GM19372 (cell line): Measurements from ENCODE around the gene ZBTB7C.

Experiments used
- ATAC-seq: cut with Tn5 transposase; IDR thresholded peaks from one replicate; pipeline ENCODE4 v1.9.1; 2021; ENCODE audit warnings: mild to moderate bottlenecking, low read depth, moderate library complexity; ENCODE audit not compliant: unreplicated experiment

The ZBTB7C gene

GRCh38 chr18:48077291-48077690, 331.9 kb downstream of the ZBTB7C start:
- ATAC-seq, result no peak

- no peak for ATAC-seq
Observed at GRCh38 chr18:48076461-48076860, 332.7 kb downstream of the ZBTB7C start.

DNA sequence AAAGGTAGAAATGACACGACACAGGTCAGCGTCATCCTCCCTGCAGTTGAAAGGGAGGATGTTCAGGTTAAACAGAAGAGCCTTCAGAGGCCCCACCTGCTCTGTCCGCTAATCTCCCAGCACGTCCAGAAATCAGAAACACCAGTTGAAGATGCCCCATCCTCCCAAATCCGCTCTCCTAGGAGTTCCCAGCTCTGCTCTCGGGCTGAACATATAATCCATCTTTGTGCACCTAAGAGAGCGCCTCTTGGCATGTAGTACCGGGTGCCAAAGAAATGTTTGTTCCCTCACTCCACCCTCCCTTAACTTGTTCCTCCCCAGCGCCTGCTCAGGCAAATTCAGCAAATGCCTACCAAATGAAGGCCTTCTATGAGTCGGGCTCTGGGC, 333.5 kb downstream of the ZBTB7C start:
- ATAC-seq, result no peak

DNA sequence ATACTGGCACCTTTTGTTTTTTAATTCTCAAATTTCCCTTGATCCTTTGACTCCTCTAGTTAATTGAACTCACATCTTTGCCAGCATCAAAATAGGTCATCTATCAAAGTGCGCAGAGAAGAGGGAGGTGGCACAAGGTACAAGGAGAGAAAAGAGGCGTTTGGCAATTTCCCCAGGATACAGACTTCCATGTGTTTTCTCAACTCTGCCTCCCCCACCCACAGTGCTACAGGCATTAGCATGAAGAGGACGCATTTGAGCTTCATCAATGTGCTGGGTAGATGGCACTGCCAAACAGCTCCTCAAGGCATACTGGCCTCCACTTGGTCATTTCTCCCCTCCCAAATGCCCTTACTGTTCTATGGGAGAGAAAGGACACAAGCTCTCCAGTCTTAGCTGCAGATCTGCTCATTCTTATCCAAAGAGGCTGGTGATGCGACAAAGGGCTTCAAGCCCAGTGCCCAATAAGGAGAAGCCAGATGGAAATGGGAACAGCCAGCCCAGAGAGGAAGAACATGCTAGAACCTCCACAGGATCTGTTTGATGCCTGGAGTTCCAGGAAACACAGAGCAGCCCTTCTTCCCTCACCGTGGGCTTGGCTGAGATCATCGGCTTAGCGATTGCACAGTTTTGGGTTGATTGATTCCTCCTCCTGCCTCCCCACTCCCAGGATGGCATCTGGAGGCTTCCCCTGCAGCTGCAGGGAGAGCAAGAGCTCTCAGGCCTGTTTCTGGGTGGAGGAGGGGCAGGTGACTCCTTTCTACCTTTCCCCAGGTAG, 334.1 kb downstream of the ZBTB7C start:
- no peak for ATAC-seq

- no peak for ATAC-seq
Observed at GRCh38 chr18:48073211-48073930, 335.8 kb downstream of the ZBTB7C start.

DNA sequence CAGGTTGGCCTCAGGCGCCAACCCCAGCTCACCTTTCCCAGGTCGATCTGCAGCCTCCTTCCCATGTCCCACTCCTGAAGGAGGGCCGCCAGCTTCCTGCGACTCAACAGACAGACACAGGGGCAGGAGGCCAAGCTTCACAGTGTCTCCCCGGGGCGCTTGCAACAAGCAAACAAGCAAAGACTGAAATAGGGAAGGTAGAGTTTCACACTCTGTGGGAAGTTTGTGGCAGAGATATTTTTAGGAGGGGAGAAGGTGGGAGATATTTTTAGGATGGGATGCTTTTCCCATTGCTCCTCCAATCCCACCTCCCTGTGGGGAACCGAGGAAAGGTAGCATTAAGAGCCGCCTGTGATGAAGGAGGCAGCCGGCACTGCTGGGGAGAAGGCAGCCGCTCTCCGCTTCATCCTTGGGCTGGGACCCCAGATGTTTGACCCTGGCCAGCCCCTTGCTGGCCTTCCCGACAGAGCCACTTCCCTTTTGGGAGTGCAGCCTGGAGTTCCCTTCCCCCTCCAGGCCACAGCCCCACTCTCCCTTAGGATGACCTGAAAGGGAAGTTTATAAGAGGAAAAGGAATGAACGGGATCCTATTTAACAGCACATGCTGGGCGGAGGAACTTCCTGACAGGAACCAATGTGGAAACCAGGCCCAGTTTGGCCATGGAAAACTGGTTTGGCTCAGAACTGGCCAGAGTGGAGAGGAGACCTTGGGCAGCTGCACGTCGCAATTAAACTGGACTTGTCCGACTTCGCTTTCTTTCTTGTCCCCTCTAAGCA, 336.6 kb downstream of the ZBTB7C start:
- ATAC-seq, result no peak

DNA sequence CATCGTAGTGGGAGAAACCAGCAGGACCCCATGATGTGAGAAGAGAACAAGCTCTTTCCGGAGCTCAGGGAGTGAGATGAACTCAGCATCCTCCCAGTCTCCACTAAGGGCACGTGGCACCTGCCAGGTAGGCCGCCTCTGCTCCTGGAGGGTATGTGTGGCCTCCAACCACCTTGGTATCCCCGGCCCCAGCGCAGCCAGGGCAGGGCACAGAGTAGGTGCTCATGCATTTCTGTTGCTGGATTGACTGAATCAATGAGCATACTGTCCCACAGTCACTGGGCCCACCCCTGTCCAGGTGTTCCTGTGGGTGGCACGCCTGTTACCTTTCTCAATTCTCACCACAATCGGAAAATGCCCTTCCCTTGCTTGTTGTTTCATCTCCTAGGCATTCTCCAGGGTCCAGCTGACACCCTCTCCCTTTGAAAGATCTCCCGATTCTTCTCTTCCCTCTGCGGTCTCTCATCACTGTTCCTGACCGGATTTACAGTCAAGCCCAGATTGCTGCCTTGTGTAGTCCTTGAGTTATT, 340.2 kb downstream of the ZBTB7C start:
- ATAC-seq, result no peak

GRCh38 chr18:48066225-48066652, 342.9 kb downstream of the ZBTB7C start:
- no peak for ATAC-seq

DNA sequence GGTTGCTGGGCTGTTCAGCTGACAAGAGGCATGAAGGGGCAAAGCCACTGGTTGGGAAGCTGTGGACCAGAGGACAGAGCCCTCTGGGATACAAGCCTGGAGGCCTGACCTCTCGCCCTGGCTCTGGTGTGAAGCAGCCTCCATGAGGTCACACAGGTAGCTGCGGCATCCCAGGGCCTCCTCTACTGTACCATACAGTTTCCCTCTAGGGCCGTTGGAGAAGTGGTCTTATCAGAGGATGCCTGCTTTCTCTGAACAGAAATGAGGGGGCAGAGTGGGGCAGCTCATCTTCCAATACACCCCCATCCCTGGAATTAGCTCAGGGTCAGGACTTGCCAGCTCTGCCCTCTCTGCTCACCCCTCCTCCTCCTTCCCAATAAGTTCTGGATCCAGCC, 343.6 kb downstream of the ZBTB7C start:
- no peak for ATAC-seq

DNA sequence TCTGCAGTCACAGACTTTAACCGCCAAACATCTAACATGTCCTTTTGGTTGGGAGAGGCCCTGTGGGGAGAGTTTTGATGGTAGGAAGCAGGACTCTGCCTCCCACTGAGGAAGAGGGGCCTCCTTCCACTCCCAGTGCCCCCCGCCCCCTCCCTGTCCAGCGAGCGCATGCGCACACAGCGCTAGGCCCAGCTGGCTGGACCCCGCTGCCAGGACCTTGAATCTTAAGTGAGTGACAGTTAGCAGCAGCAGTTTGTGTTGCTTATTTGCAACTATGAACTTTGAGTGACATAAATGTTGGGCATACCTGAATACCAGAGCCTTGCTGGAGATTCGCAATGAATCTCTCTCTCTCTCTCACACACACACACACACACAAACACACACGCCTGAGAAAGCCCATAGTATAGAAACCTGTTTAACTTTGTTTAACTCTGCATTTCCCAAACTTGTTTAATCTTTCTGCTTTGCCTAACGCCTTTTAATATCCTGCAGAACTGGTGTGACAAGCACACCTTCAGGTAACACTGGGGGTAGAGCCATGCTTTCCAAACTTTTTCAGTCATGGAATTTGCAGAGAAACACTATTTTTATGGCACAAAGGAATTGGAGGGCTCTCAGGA, 344.1 kb downstream of the ZBTB7C start:
- ATAC-seq, result no peak

DNA sequence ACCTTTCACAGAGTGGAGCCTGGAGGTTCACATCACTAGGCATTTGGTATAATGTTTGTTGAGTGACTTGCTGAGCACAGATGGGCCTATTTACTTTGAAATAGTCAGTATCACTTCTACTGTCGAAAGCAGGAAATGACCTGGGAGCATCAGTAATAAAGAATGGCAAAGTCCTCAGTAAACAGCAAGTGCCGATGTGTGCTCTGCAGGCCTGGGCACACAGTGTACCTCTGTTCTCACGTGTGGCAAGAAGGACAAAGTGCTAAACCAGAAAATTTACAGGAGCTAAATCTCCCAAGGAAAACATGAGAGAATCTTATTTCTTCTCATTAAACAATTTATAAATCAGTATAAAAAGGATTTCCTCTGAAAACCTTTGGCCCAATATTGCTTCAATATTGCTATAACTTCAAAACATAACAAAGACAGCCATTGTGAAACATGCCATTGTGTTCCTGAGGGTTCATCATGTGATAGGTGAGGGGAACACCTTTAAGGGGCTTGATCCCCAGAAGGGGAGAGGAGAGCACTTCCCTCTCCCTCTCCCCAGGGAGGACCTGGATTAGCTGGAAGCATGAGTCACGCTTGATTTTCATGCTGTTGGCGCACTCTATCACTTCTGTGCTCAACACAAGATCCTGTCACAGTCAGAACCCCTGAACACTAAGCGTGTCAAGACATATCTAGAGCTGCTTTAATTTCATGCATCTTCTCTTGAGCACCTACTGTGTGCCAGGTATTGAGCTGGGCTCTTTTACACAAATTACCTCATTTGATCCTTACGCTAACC, 347.2 kb downstream of the ZBTB7C start:
- no peak for ATAC-seq

DNA sequence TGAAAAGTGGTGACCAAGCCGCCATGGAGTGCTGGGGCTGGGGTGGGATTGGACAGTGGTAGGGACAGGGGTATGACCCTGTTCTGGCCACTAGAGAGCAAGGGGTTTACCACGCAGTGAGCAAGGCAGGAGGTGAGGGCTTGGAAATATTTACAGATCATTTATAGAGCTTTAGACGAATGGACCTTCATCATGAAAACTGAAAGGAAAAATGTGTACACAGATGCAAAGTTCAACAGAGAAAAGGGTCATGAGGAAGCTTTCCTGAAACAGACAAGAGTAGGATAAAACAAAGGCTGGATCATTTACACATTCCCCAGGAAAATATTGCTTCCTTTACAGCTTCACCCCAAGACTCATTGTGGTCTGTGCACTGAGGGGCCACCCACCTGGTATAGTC, 348.2 kb downstream of the ZBTB7C start:
- no peak for ATAC-seq

DNA sequence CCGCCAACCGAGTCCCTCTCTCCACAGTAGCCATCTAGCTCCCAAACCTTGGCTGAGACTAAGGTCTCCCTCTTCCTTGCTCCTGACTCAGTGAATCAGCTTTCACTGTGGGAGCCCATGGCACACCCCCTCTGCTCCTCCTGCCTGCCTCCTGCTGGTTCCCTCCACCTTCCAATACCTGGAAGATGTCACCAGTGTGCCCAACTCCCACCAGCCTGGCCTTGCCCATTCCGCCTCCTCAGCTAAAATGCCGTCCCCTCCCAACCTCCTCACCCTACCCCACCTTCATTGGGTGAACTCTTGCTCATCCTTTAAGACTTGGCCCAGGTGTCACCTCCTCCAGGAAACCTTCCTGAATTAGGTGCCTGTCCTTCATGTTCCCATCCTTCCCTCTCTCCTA, 348.8 kb downstream of the ZBTB7C start:
- no peak for ATAC-seq

GRCh38 chr18:48059455-48060010, 349.6 kb downstream of the ZBTB7C start:
- ATAC-seq, result no peak

- no peak for ATAC-seq
Observed at GRCh38 chr18:48058486-48058885, 350.7 kb downstream of the ZBTB7C start.

DNA sequence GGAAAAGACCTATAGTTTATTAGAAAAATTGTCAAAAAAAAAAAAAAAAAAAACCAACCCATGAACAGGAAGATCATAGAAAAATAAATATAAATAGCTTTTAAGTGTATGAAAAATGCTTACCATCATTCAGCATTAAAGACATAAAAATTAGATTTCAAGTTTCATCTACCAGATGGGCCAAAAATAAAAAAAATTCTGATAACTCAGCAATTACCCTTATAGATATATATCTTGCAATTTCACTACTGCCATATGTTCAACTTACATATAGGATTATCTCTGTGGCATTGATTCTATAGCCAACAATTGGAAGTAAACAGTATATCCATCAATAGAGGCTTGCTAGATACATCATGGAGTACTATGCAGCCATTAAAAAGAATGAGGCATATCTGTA, 352.2 kb downstream of the ZBTB7C start:
- no peak for ATAC-seq

GRCh38 chr18:48055351-48055750, 353.8 kb downstream of the ZBTB7C start:
- no peak for ATAC-seq

DNA sequence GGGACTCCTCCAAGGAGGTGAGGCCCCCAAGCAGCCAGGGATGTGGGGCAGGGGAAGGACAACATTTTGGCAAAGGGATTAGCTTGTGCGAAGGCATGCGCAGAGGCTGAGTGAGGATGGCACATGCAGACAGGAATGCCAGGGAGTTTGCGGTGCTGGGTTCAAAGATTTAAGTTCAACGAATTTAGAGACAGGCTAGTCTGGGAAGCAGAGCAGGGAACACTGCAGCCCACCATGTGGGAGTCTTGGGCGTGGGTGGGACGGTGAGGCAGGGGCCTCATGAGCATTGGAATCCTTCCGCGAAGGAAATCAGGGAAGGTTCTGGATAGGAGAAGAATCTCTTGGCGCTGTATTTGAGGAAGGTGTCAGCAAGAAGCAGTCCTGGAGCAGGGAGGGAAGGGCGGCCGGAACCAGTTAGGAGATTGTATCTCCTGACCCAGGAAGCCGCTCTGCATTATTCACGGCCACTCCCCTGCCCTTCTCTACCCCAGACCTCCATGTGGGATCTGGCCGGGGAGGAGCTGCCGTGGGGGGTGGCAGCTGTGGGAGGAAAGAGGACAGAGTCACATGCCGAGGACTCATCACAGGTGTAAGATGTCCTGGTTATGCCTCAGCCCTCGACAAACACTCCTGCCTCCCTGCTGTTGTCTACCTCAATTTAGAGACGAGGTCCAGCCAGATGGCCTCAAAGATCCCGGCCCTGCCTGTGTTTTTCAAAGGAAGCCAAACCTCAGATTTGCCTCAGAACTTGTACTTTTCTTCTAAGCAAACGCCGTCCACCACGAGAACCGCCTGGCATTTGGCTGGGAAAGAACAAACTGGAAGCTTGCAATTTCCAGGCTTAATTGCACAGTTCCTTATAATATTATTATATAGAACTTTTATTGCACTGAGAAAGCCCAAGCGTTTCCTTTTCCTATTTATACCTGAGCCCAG, 355.0 kb downstream of the ZBTB7C start:
- no peak for ATAC-seq
